ENCODE data around the gene LRFN5.
"Not testable (repeated sequence)": the region's sequence is repeated elsewhere in the genome, so short reads cannot be mapped to it uniquely, and the experiment has no call there.

Gene LRFN5

GRCh38 chr14:41743140-41743539 is 136.5 kb downstream of the LRFN5 start:
- TF ChIP-seq CTCF (IDR thresholded peaks at IDR 0.05; ENCODE audit: borderline replicate concordance, insufficient read depth, low read depth, low read length), result no peak
- no peak overlapping the region for H3K4me3 ChIP-seq (ENCODE audit: low read depth, low read length)

GRCh38 chr14:41749429-41749828 is 142.8 kb downstream of the LRFN5 start:
- no peak overlapping the region for H3K4me3 ChIP-seq (ENCODE audit: low read depth, low read length)
- no peak for TF ChIP-seq CTCF (IDR thresholded peaks at IDR 0.05; ENCODE audit: borderline replicate concordance, insufficient read depth, low read depth, low read length)

GRCh38 chr14:41750575-41750974 is 143.9 kb downstream of the LRFN5 start:
- H3K4me3 ChIP-seq (ENCODE audit: low read depth, low read length), result not testable (repeated sequence)

- TF ChIP-seq CTCF (IDR thresholded peaks at IDR 0.05; ENCODE audit: borderline replicate concordance, insufficient read depth, low read depth, low read length), result no peak
- H3K4me3 ChIP-seq (ENCODE audit: low read depth, low read length), result no peak overlapping the region
Observed at GRCh38 chr14:41758011-41758665, 151.5 kb downstream of the LRFN5 start.

GRCh38 chr14:41761204-41761603 is 154.5 kb downstream of the LRFN5 start:
- no peak overlapping the region for H3K4me3 ChIP-seq (ENCODE audit: low read depth, low read length)
- TF ChIP-seq CTCF (IDR thresholded peaks at IDR 0.05; ENCODE audit: borderline replicate concordance, insufficient read depth, low read depth, low read length), result no peak

GRCh38 chr14:41766772-41767171 is 160.1 kb downstream of the LRFN5 start:
- H3K4me3 ChIP-seq (ENCODE audit: low read depth, low read length), result no peak overlapping the region
- TF ChIP-seq CTCF (IDR thresholded peaks at IDR 0.05; ENCODE audit: borderline replicate concordance, insufficient read depth, low read depth, low read length), result no peak

GRCh38 chr14:41773536-41774279 is 167.0 kb downstream of the LRFN5 start:
- no peak for TF ChIP-seq CTCF (IDR thresholded peaks at IDR 0.05; ENCODE audit: borderline replicate concordance, insufficient read depth, low read depth, low read length)
- H3K4me3 ChIP-seq (ENCODE audit: low read depth, low read length), result no peak overlapping the region

All from GM12875 (cell line).